HepG2 (cell line): Measurements from ENCODE around the gene SNAI1. TPM values are rescaled to one million over a fixed set of nuclear protein-coding genes. Genes with fewer than 3 reads are reported as not detected.

ENCODE experiments used
- ATF2 ChIP-seq: sonication (generic); formaldehyde crosslinking; IDR thresholded peaks from 2 replicates; pipeline ENCODE4 v1.4.0; 2020; ENCODE audit warnings: missing genetic modification reagents
- FLYWCH1 ChIP-seq: sonication (generic); formaldehyde crosslinking; IDR thresholded peaks from 2 replicates; pipeline ENCODE4 v1.8.1; 2023; ENCODE audit warnings: mild to moderate bottlenecking, missing genetic modification reagents
- GPBP1L1 ChIP-seq: sonication (generic); formaldehyde crosslinking; IDR thresholded peaks from 2 replicates; pipeline ENCODE4 v1.5.0; 2020; ENCODE audit warnings: mild to moderate bottlenecking, missing genetic modification reagents
- HMGA1 ChIP-seq: sonication (generic); formaldehyde crosslinking; conservative IDR thresholded peaks from 2 replicates; pipeline ENCODE4 v1.4.0; 2020; ENCODE audit warnings: missing genetic modification reagents
- IKZF1 ChIP-seq: fragments of 450-650 bp; IDR thresholded peaks from 2 replicates; pipeline ENCODE4 v1.7.1; 2016
- PRDM10 ChIP-seq: sonication (generic); formaldehyde crosslinking; IDR thresholded peaks from 2 replicates; pipeline ENCODE4 v1.4.0; 2020; ENCODE audit warnings: low read depth, missing genetic modification reagents
- SP140L ChIP-seq: sonication (generic); formaldehyde crosslinking; IDR thresholded peaks from 2 replicates; pipeline ENCODE4 v1.4.0; 2020; ENCODE audit warnings: missing genetic modification reagents, borderline replicate concordance
- ZBTB2 ChIP-seq: sonication (generic); formaldehyde crosslinking; IDR thresholded peaks from 2 replicates; pipeline ENCODE4 v1.8.0; 2022; ENCODE audit warnings: low read depth, missing genetic modification reagents
- ZNF121 ChIP-seq: sonication (generic); formaldehyde crosslinking; IDR thresholded peaks from 2 replicates; pipeline ENCODE4 v1.5.0; 2020; ENCODE audit warnings: mild to moderate bottlenecking, missing genetic modification reagents
- ZNF512 ChIP-seq: sonication (generic); formaldehyde crosslinking; IDR thresholded peaks from 2 replicates; pipeline ENCODE4 v1.4.0; 2020; ENCODE audit warnings: mild to moderate bottlenecking, missing genetic modification reagents
- ZNF609 ChIP-seq: sonication (generic); formaldehyde crosslinking; IDR thresholded peaks from 2 replicates; pipeline ENCODE4 v1.4.0; 2020; ENCODE audit warnings: mild to moderate bottlenecking, missing genetic modification reagents, borderline replicate concordance
- polyA plus RNA-seq, 8 experiments: library from polyadenylated mRNA; depleted of rRNA in 3 of 8; stranded (reverse) in 7 of 8; unstranded in 1 of 8; fragments of >200 nt; fragmentation: Illumina TruSeq in 4 of 8; extraction: Trizol in 4 of 8; gene quantifications; 2 replicates each; pipeline versions ENCODE4 v1.2.1 to v1.2.3, GENCODE V29; 2011 to 2016; ENCODE audit warnings: low read depth in 4 of 8, missing spikeins in 1 of 8, mixed read lengths in 1 of 8; ENCODE audit not compliant: insufficient read depth in 1 of 8
- total RNA-seq, 5 experiments: library from RNA; depleted of rRNA; stranded (reverse); fragments of >200 nt; fragmentation: Illumina TruSeq; extraction: Trizol; gene quantifications; 2 replicates each; pipeline ENCODE4 v1.2.3, GENCODE V29; 2016; ENCODE audit warnings: low read depth in 1 of 5

The SNAI1 gene
- total and polyA plus RNA-seq, 2 of the 13 experiments (the other 11 are each of a cell fraction or from before 2014, with no cell fraction given): 1.3 to 1.4 TPM

GRCh38 chr20:49937027-49937929 lies 45.5 kb upstream of the SNAI1 start (continued):
- TF ChIP-seq PRDM10 (CRISPR knock-in tag) (no peak), ZNF609 (CRISPR knock-in tag) (no peak), ZBTB2 (CRISPR knock-in tag) (no peak; the same call in 1 of the 2 replicates), IKZF1 (no peak), SP140L (CRISPR knock-in tag) (no peak), FLYWCH1 (CRISPR knock-in tag) (no peak), ZNF121 (CRISPR knock-in tag) (no peak), HMGA1 (CRISPR knock-in tag) (no peak), ATF2 (CRISPR knock-in tag) (0 out of 2 replicates have a peak, but pooled peaks have one; percentile 13), GPBP1L1 (CRISPR knock-in tag) (no peak), ZNF512 (CRISPR knock-in tag) (no peak)
